Measurements from ENCODE around the gene GABPA.
"Not testable (repeated sequence)": the region's sequence is repeated elsewhere in the genome, so short reads cannot be mapped to it uniquely, and the experiment has no call there.

The GABPA gene

DNA sequence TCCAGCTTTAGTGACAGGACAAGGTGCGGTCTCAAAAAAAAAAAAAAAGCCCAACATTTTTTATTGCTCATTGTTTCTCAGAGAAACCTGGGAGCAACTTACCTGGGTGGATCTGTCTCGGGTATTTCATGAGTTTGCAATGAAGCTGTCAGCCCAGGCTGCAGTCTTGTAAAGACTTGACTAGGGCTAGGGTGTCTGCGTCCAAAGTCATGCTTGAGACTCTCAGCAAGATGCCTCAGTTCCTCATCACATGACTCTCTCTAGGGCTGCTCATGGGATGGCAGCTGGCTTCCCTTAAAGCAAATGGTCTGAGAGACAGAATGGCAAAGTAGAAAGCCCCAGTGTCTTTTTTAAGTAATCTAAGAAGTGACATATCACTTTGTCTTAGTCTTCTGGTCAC, 8.1 kb downstream of the GABPA start:
- DNase-seq, result no peak

DNA sequence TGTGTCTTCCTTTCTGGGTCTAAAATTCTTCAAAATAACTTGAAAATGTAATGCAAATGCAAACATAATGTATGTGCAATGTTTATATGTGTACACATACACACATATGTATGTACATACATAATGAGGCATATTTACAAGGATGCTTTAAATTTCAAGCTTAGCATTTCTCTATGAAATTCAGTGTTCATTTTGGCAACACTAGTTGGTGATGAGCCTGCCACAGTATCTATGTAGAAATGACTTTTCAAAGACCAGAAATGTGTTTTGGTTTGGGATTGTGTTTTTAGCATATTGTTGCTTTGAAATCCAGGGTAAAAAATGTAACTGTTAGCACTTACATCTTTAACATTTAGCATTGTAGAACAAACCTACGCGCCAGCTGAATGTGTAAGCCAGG, 10.1 kb downstream of the GABPA start:
- DNase-seq, result no peak

DNA sequence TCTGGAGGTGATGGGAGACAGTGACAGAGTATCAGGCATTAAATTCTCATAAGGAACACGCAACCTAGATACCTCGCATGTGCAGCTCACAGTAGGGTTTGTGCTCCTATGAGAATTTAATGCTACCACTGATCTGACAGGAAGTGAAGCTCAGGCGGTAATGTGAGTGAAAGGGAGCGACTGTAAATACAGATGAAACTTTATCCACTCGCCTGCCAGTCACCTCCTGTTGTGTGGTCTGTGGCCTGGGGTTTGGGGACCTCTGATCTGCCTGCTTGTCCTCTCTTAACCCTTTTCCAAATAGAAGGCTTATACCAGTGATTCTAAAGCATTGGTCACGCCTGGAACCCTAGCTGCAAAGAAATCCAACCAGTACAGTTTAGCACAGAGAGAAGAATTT, 15.3 kb downstream of the GABPA start:
- peak; percentile 77 for DNase-seq

DNA sequence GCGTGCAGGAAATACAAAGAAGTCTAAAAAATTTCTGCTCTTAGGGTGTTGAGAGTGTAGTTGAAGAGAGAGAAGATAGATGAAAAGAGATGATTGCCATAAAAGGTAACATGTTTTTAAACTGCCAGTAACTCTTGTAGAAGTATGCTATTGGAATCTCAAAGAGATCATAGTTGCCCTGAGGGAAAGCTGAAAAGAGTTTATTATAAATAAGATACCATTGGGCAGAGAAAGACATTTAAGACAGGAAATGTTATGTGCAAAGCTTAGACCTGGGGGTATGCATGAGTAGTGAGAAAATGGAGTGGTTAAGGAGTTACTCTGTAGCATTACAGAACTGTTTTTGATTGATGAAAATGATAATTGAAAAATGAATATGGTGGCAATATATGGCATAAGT, 17.6 kb downstream of the GABPA start:
- no peak for DNase-seq

DNA sequence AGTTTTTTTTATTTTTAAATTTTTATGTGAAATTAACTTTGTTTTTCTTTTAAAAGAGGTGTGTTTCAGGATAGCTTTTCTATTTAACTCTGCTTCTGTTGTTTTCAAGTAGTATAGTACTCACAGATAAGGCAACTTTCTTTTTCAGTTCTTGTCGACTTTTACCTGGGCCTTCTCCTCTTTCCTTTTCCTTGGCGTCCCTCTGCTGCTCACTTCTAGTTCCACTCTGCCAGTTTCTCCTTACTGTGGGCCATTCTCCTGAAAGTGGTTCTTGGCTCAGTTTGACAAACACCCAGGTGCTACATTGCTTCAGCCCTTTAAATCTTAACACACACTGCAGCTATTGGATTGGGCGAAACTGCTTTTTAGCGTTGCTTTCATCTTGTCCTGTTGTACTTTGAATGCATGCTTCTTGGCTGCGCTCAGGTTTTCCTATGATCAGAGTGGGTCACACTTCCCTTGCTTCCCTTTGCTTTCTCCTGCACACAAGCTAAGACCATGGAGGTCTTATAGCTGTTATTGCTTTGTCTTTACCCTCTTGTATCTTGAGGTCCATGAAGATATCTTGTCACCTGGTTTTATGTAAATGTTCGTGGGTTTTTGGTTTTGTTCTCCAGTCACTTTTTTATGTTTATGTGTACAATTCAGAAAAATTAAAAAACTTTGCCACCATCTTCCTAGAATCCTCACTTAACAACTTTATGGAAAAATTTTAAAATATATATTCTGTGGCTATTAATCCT, 21.6 kb downstream of the GABPA start:
- DNase-seq, result no peak

DNA sequence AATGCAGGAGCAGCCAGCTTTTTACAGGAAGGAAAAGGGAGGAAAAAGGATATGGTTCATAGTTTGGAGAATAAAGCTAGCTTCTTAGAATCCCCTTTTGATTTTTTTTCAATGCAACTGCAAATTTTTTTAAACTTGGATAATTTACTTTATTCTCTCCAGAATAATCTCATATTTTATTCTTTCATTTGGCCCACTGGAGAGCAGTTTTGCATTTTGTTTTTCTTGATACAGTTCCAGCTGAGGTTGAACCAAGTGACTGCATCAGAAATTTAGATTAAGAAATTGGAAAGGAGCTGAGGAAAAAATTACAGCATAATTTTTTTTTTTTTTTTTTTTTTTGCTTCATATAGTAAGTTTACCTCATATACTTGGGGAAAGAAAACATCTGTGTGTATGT, 22.8 kb downstream of the GABPA start:
- no peak for DNase-seq

DNA sequence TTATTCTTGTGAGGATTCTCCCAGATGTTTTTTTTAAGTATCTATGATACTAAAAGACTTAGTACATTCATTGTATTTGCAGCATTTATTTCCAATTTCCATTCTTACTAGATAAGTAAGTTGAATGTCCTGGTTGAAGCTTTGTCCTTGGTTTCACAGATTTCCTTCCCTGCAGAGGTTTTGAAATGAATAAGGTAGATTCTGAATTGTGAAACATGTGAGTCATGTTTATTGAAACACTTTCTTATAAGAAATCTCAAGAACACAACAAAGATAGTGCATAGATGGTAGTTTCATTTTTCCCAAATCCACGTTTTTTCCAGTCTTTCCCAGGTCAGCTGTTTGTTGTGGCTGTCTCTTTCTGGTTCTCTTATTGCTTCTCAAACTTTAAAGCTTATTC, 24.8 kb downstream of the GABPA start:
- no peak for DNase-seq

DNA sequence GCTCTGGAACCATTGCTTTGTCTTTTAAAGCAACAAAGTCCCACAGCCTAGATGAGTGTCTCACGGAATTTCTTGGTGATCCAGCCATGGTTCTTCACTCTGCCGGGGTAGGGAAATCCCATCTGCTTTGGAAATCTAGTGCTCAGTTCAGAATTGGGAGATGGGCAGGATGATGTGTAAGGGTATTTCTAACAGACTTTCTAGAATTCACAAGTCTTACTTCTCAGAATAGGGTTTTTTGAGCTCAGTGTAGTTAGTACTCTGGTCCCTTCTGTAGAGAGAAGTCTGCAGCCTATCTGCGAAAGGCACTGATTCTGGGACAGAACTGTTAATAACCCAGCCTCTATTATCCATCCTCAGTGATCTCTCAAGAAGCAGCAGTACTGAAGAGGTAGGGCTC, 25.3 kb downstream of the GABPA start:
- DNase-seq, result no peak

DNA sequence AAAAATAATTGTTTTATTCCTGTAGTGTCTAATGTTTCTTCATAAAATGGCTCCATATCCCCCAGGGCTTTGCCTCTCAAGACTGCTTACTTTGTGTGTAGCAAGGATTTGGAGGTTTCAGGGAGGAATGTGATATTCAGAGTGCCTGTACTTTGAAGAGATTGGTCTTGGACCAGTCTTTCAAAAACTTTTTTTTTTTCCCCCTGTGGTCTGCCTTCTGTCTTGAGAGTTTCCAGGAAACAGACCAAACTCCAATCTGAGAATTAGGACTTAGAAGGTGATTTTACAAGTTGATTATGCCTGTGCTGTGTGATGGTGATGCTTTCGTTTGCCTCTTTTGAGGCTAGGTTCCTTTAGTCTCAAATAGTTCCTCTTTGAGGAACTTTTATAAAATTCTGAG, 25.9 kb downstream of the GABPA start:
- no peak for DNase-seq

DNA sequence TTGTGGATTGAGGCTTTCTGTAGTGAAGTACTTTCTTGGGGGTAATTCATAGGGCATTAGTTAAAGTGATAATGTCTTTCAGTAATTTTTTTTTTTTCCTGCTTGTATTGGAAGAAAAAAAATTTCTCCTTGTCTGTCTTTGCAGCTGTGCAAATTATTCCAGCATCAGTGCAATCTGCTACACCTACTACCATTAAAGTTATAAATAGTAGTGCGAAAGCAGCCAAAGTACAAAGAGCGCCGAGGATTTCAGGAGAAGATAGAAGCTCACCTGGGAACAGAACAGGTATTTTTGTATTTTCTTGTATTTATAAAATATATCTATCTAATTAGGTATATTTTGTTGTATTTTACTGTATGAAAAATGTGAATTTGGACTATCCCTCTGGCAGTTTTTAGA, 29.3 kb downstream of the GABPA start:
- no peak for DNase-seq

DNA sequence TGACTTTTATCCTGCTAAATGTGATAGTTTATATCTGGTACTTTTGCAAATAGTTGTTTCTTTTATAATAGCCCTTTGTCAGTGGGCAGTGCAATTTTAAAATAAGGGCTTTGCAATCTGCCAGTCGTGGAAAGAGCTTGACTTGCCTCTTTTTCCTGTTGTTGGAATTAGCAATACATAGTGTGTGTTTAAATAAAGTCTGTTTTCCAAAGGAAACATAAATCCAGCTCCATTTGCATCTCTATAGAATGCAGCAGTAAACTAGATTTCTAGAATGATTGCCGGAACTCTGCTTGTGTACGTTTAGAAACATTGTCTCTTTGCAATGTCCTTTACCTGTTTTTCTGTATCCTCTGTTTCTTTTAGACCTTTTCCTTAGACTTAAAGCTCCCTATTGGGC, 33.1 kb downstream of the GABPA start:
- no peak for DNase-seq

DNA sequence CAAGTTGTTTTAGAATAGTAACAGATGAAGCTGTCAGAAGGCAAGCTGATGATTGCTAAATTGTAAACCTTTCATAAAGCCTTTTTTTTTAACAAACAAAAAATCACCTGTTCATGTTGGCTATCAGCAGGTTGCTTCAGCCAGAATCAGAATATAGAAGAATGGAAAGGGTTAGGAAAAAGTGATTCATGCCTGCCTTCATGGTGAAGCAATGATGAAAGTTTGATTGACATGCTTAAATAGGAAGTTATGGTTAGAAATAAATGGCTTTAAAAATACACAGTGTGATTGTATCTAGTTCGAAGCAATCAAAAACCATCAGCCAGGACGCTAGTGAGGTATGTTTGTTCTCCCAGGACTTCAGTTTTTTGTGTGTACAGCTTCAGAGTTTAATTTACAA, 37.9 kb downstream of the GABPA start:
- peak; percentile 75 for DNase-seq

DNA sequence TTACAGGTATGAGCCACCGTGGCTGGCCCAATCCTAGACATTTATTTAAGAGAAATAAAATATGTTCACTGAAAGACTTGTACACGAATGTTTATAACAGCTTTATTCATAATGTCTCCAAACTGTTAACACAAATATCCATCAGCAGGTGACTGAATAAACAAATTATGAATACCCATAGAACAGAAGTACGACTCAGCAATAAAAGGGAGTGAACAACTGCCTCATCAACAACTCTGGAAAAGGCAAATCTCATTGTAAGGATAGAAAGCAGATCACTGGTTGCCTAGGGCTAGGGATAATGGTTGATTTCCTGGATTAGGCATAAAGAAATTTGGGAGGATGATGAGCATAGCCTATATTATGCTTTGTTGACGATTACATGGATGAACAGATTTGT, 41.7 kb downstream of the GABPA start:
- no peak for DNase-seq

DNA sequence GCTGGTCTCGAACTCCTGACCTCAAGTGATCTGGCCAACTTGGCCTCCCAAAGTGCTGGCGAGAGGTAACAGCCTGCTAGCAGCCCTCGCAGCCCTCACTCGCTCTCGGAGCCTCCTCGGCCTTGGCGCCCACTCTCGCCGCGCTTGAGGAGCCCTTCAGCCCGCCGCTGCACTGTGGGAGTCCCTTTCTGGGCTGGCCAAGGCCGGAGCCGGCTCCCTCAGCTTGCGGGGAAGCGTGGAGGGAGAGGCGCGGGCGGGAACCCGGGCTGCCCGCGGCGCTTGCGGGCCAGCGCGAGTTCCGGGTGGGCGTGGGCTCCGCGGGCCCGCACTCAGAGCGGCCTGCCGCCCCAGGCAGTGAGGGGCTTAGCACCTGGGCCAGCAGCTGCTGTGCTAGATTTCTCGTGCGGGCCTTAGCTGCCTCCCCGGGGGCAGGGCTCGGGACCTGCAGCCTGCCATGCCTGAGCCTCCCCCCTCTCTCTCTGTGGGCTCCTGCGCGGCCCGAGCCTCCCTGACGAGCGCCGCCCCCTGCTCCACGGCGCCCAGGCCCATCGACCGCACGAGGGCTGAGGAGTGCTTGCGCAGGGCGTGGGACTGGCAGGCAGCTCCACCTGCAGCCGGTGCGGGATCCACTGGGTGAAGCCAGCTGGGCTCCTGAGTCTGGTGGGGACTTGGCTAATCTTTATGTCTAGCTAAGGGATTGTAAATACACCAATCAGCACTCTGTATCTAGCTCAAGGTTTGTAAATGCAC, 43.5 kb downstream of the GABPA start:
- DNase-seq, result not testable (repeated sequence)

DNA sequence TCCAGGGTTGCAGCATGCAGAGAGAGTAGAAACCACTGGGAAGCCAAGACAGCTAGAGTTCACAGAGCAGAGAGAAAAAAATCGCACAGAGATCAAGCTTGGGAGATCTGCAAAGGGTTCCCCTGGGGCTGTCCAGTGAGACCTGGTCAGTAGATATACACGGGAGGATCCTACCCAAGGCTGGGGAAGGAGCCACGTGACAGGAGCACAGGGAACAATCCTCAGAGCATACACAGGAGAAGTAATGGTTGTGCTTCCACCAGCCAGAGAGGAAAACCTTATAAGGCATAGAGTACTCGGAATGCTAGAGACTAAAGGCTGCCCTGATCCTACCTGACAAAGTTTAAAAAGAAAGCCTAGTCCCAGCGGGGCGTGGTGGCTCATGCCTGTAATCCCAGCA, 53.9 kb downstream of the GABPA start:
- no peak for DNase-seq

DNA sequence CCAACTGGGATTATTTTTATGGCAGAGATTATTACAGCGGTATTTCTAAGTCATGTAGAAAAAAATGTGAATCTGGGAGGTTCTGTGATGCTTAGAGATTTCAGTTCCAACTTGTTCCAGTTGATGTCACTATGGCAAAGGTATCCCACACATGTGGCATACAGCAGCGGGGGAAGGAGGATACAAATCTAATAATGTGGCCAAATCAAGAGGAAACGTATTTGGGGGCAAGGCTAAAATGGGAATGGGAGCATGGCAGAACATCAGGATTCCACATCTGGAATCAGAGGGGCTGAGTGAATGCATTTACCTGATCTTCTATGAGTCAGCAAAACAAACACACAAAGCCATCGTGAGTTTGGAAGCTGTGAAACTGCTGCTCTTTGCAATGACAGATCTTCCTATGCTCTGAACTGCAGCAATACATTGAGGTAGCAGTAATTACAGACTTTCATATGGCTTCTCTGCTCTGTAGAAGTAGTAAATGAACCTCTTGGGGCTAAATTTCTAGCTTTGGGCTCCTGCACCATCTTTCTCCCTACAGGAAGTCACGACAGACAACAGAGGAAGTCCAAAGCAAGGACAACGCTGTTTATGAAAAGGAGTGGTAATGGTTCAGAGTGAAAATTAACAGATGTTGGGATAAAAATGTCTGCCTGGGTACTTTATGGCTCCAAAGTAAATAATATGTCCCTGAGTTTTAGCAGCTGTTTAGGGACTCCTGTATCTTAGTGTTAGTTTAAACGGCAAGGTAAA, 55.5 kb downstream of the GABPA start:
- peak; percentile 47 for DNase-seq

DNA sequence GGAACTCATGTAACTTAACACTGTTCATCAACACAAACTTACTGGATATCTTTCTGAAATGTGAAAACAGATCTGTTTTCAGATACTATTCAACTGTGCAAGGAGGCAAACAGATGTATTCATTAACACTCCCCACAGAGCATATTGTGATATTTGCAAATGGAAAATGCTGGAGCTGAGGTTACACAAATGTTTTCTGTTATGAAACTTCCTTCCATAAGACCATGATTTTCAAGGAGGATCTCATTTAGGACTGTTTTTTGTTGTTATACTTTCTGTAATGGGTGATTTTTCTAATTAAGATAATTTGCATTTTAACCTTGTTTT, 56.1 kb downstream of the GABPA start:
- no peak for DNase-seq

DNA sequence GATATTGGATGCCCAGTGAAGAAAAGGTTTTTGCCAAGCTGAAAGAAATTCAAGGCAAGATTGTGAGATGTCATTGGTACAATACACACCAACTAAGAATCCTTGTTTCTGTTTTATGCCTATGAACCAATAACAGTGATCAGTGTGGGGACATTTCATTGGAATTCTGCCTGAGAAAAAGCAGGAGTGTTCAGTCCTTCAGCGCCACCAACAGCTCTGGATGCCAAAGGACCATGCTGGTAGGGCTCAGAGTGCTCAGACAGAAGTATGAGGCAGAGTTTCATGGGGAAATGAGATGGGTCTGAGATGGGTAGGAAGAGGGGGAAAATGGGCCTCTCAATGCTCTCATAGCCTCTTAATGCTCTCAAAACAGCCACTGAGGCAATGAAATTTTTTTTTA, 56.5 kb downstream of the GABPA start:
- DNase-seq, result no peak

DNA sequence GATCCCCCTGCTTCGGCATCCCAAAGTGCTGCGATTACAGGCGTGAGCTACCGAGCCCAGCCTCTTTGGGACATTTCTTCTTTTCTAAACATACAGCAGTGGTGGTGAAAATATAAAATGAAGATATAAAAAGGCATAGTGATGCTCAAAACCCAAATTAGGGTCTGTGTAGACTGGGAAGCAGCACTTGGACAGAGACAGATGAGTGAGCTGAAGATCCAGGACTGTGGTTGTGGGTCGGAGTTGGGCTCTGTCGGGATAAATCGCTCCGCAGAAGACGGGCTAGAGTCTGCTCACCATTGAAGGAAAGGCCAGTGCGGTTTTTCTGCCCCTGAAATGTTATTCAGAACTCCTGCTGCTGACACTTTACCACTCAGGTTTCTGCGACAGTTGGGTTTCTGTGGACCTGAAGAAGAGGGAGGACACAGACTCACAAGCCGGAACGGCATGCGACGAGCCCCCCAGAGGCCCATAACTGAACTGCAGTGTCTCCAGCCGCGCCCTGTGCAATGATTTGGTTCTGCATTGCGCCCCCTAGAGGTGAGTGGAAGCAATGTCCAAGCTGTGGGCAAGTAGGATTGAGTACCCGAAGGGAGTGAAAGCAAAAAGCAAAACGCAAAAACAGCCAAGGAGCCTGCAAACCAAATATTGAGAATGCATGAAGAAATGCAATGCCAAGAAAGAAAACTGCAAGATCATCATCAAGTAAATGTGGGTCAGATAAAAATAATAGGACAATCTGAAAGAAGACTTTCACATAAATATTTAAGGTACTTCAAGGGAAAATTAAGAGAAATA, 66.6 kb downstream of the GABPA start:
- DNase-seq, result peak; percentile 74

DNA sequence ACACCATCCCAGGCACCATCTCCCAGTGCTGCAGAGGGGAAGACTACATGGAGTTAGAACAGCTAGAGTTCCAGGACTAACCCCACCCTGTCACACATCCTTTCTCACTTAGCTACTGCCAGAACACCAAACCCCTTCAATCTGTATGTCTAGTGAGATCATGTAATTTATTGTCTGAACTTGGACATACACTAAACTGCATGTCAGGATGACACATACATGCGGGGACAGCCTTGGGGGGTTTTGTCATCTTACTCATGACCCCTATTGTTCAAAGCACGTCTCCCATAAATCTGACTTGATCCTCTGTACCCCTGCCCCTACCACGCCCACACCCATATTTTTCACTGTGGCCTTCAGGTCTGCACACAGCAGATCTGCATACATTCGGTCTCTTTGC, 71.3 kb downstream of the GABPA start:
- no peak for DNase-seq

DNA sequence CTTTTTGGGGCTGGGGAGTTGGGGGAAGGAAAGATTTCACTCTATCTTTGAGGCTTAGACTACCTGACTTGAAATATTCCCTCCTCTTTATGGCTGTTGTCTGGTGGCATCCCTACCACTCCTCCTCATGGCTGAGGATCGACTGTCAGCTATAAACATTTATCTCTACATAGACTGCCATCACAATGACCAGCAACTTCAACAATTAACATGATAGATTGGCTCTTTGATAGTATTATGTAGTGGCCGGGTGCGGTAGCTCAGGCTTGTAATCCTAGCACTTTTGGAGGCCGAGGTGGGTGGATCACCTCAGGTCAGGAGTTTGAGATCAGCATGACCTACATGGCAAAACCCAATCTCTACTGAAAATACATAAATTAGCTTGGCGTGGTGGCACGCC, 72.4 kb downstream of the GABPA start:
- no peak for DNase-seq

DNA sequence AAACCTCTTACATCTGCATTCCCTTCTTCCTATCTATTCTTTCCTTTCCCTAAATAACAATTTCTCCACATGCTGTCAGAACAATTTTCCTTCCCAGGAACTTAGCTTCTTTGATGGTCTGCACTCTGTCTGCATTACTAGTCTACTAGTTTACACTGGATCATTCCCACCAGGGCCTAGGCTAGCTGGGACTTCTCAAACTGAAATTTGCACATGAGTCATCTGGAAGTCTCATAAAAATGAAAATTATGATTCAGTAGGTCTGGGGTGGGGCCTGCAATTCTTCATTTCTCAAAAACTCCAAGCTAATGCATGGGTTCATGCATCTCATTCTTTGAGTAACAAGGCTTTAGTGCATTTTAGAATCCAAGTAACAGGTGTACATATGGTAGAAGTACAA, 74.2 kb downstream of the GABPA start:
- no peak for DNase-seq

DNA sequence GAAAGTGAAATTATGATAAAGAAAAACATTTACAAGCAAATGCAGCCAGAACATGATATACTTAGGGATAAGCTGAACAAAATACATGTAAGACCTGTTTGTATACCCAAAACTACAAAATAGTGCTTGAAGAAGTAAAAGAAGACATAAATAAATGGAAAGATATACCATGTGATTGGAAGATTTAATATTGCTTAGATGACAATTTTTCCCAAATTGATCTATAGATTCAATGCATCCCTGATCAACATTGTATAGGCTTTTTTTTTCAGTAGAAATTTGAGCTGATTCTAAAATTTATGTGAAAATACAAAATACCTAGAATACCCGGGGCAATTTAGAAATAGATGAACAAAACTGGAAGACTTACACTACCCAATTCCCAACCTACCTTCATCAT, 76.4 kb downstream of the GABPA start:
- no peak for DNase-seq
